Measurements from ENCODE around the gene PDE8B. TPM values are rescaled to one million over a fixed set of nuclear protein-coding genes. Genes with fewer than 3 reads are reported as not detected.

PDE8B gene
- total RNA-seq, 1 experiment from 2014 or later: 0.07 TPM

GRCh38 chr5:77339337-77339890 lies 128.9 kb downstream of the PDE8B start:
- no peak overlapping the region for H2BK15ac ChIP-seq (ENCODE audit: low read depth, low read length)
- H2BK12ac ChIP-seq (ENCODE audit: insufficient read length, low read depth, low read length): no peak overlapping the region
- no peak overlapping the region for H3K27ac Mint-ChIP-seq
- H4K91ac ChIP-seq (ENCODE audit: insufficient read length, low read depth, low read length): no peak overlapping the region
- no peaks in the 10 kb centered on the region for H3K79me2 ChIP-seq (ENCODE audit: insufficient read depth, low read length)
- H3K4me1 ChIP-seq (ENCODE audit: insufficient read depth, low read length): no peaks in the 10 kb centered on the region
- WGBS (ENCODE audit: extremely low coverage, insufficient read length, low lambda C conversion rate): no CpG with 5 or more reads among the region's 4 CpGs
- H3K4me2 ChIP-seq (ENCODE audit: insufficient read depth, insufficient read length, low read length): no peak overlapping the region
- no peak overlapping the region for H3K4ac ChIP-seq (ENCODE audit: low read depth, low read length)
- no peaks in the 10 kb centered on the region for H3K36me3 Mint-ChIP-seq (ENCODE audit: insufficient read depth in 1 of 3, low read depth in 3 of 3)
- no peak for DNase-seq
- H4K20me1 ChIP-seq (ENCODE audit: control insufficient read depth, insufficient read depth, insufficient read length): no peaks in the 10 kb centered on the region
- no peaks in the 10 kb centered on the region for H3K79me1 ChIP-seq (ENCODE audit: insufficient read depth, low read depth, low read length, poor library complexity, severe bottlenecking)
- no peak overlapping the region for H3K4me3 Mint-ChIP-seq
- H3K9ac ChIP-seq (ENCODE audit: extremely low read depth, insufficient read length, low read length): no peak overlapping the region
- H2AFZ ChIP-seq (ENCODE audit: low read length): no peak overlapping the region
- H3K4me1 Mint-ChIP-seq: peaks cover under 1 to 17% of the 10 kb centered on the region in 2 experiments
- H3K27ac ChIP-seq (ENCODE audit: insufficient read length, low read depth, low read length): no peak overlapping the region
- no peak overlapping the region for H3T11ph ChIP-seq (ENCODE audit: low read length)
- H3K9me3 Mint-ChIP-seq: no peaks in the 10 kb centered on the region
- no peak overlapping the region for H2BK120ac ChIP-seq (ENCODE audit: low read depth, low read length, poor library complexity, severe bottlenecking)
- no peak overlapping the region for H2BK20ac ChIP-seq (ENCODE audit: low read depth, low read length, poor library complexity, severe bottlenecking)
- H4K5ac ChIP-seq (ENCODE audit: insufficient read length, low read depth, low read length): no peak overlapping the region
- 0 out of 2 replicates have a peak, but pooled peaks cover 2% of the 10 kb centered on the region for H3K27me3 Mint-ChIP-seq (ENCODE audit: low read depth)
- H3K23me2 ChIP-seq (ENCODE audit: insufficient read length, low read depth, low read length, poor library complexity, severe bottlenecking): no peaks in the 10 kb centered on the region
- no peak overlapping the region for H2BK5ac ChIP-seq (ENCODE audit: insufficient read length, low read length)
- no peak overlapping the region for H4K8ac ChIP-seq (replicated peaks; ENCODE audit: insufficient read length, low read depth, low read length)
- H3K27me3 ChIP-seq (ENCODE audit: insufficient read depth, low read length): no peaks in the 10 kb centered on the region
- no peak overlapping the region for H3K18ac ChIP-seq (ENCODE audit: insufficient read length, low read depth, low read length)
- H2AK5ac ChIP-seq (ENCODE audit: insufficient read length, low read length): no peak overlapping the region
- H3K23ac ChIP-seq (ENCODE audit: insufficient read length, low read depth, low read length): no peak overlapping the region
- no peaks in the 10 kb centered on the region for H3K9me3 ChIP-seq (ENCODE audit: control insufficient read depth, low read depth, low read length)
- no peak overlapping the region for H3K14ac ChIP-seq (ENCODE audit: insufficient read depth, low read length)
- TF ChIP-seq CTCF (conservative IDR thresholded peaks at IDR 0.05): no peak
- no peak overlapping the region for H3K56ac ChIP-seq (ENCODE audit: insufficient read length, low read depth, low read length)
